RPMI7951 (cell line): Measurements from ENCODE around the gene EEIG1. TPM values are rescaled to one million over a fixed set of nuclear protein-coding genes. Genes with fewer than 3 reads are reported as not detected.
A peak's percentile ranks its signal among the peaks of the same experiment; 100 is the strongest.
"Not testable (repeated sequence)": the region's sequence is repeated elsewhere in the genome, so short reads cannot be mapped to it uniquely, and the experiment has no call there.

Experiments
- DNase-seq: peaks from one replicate; pipeline ENCODE4 v3.0.0-alpha.2; 2012; ENCODE audit warnings: low read depth
- total RNA-seq: library from RNA; depleted of rRNA; stranded (reverse); fragments of >200 nt; shearing (Covaris generic); gene quantifications from 2 replicates; pipeline ENCODE4 v1.2.3, GENCODE V29; 2014; rRNA removed

Gene EEIG1
- total RNA-seq, result 2.8 and 5.4 TPM in 2 replicates

DNA sequence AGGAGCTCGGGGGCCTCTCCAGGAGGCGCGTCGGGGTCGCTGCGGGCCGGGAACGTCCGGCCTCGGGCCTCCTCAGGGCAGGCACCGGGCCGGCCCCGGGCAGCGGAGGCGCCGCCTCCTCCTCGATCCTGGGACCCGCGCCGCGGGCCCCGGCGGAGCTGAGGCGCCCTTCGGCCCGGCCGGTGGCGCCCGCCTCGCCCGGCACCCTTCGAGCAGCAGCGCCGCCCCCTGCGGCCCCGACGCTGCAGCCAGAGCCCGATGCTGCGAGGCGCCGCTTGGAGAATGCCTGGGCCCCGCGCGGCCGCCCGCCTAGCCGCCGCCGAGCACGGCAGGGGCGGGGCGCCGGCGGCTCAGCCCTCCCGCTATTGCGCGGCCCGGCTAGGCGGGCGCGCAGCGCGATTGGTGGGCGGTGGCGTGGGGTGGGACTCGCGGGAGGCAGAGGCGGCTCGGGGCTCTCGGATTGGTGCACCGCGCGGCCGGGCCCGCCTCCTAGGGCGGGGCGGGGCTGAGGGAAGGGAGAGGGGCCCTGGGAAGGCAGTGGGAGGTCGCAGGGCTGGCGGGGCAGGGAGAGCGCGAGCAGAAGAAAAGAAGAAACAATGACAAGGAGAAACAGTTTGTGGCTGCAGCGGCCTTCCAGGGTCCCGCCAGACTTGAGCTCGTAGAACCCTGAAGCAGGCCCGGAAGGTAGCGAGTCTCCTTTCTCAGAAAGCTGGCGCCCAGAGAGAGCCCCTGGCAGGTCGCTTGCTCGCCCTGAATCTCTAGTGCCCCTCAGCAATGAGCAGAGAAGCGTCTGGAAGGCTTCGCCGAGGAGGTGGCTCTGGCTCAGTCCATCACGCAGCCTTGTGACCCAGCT is at the start of gene EEIG1:
Gene EEIG1 (minus strand): TSS at position 284 of the 853 bp plus-strand sequence. CDS start 852 bp downstream, outside the sequence.
- DNase-seq, result peak; percentile 87

DNA sequence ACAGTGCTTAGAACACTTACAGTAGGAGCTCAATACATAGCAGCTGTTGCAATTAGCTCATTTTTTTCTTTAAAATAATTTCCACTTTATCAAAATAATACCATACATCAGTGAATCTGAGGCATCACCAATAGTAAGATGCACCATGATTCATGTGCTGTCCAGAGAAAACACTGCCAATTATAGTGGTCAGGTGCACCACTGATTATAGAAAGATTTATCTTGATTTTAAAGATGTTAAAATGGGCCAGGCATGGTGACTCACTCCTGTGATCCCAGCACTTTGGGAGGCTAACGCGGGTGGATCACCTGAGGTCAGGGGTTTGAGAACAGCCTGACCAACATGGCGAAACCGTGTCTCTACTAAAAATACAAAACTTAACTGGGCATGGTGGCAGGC is 46.9 kb upstream of the EEIG1 start:
- no peak for DNase-seq

DNA sequence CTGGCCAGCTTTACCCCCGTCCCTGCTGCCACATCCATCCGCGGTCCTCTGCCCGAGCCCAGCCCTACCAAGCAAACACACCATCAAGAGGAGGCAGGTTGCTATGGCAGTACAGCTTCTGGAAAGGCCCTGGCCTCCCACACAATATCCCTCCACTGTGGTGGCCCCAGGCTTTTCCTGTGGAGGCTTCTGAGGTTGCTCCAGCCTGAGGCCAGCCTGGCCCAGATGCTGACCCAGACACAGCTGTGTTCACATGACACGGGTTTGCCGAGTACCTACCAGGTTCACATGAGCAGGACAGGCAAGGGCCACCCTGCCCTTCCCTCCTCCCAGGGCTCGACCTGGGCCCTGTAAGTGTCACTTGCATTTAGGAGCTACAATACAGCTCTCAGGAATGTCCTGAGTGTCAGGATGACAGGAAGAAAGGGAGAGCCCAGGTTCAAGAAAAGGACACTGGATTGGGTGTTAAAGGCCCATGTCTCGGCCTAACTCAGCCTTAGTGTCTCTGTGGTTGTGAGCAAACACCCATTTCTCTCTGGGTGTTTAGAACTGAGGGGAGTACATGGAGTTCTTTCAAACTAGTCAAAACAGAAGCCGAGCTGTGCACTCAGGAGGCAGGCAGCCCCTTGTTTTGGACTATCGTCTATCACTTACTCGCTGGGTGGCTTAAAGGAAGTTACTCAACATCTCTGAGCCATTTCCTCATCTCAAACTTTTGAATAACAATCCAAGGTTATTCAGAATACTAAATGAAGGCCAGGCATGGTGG is 46.2 kb upstream of the EEIG1 start:
- DNase-seq, result peak; percentile 84

DNA sequence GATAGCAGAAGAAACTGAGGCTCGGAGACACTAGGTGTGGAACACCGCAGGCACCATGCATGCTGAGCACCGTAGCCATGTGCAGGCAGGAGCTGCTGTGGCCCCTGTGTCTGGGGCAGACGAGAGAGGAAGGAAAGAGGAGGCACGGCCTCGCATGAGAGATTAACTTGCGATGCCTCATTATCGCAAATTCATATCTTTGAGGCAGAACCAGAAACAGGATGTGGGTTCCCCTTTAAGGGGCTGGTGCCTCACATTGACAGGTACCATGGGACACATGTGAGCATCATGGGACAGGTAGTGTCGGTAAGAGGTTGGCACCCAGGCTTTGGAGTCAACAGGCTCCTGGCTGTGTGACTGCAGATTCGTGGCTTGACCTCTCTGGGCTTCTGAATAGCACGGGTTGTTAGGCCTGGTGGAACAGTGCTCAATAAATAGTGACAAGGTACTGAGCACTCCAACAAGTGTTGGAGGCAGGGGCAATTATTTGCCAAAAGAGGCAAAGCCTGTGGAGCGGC is 45.5 kb upstream of the EEIG1 start:
- no peak for DNase-seq

DNA sequence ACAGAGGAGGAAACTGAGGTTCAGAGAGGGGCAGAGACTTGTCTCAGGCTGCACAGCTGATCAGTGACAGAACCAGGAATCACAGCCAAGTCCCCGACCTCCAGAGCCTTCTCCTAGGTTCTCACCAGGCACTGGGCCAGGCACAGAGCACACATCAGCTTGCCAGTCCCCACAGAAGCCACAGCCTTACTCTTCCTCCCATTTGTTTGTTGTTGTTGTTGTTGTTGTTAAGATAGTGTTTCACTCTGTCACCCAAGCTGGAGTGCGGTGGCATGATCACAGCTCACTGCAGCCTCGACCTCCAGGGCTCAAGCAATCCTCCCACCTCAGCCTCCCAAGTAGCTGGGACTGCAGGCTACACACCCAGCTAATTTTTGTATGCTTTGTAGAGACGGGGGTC is 44.9 kb upstream of the EEIG1 start:
- DNase-seq, result no peak

DNA sequence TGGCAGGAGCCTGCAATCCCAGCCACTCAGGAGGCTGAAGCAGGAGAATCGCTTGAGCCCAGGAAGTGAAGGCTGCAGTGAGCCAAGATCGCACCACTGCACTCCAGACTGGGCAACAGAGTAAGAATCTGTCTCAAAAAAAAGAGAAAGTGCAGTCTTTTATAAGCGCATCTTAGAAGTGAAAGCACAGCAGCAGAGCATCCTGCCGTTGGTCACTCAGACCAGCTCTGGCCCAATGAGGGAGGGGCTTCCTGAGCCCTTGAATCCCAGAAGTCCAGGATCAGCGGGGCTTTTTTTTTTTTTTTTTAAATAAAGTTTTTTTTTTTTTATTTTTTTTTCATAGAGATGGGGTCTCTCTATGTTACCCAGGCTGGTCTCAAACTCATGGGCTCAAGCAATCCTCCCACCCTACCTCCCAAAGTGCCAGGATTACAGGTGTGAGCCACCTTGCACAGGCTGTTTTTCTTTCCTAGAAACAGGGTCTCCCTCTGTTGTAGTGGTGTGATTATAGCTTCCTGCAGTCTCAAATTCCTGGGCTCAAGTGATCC is 44.0 kb upstream of the EEIG1 start:
- DNase-seq, result no peak

DNA sequence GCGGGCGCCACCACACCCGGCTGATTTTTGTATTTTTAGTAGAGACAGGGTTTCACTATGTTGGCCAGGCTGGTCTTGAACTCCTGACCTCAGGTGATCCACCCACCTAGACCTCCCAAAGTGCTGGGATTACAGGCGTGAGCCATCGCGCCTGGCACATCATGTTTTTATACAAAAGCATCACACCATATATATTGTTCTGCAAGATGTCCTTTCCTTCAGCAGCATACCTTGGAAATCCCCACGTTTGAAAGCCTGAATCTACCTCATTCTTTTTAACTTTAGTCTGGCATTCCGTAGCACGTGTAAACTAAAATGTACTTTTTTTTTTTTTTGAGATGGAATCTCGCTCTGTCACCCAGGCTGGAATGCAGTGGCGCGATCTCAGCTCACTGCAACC is 42.9 kb upstream of the EEIG1 start:
- not testable (repeated sequence) for DNase-seq

DNA sequence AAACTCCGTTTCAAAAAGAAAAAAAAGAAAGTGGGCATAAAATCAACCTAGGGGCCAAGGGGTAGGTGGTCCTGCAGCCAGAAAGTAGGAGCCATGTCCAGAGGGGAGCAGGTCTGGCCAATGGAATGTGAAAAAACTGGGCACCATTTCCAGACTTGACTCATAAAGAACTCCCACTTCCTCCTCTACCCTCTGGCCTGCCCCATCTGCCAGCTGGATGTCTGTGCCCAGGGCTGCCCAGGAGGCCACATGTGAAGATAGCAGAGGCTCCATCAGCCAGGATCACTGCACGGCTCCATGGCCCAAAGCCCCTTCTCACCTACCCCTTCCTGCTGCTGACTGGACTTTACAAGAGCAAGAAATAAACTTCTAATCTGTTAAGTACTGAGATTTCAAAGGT is 42.1 kb upstream of the EEIG1 start:
- DNase-seq, result peak; percentile 77

DNA sequence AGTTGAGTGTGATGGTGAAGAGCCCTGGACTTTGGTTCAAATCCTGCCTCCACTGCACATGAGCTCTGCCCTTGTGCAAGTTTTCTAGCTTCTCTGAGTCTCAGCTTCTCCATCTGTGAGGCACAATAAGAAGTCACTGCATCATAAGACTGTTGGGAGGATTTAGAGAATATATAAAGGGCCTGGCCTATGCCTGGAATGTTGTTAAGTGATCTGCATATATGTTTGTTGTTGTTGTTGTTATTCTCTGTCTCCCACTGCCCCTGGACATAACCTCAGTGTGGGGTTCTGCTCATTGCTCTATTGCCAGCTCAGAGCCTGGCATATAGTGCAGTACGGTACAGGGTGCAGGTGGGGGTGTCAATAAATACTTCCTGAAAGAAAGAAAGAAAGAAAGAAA is 40.3 kb upstream of the EEIG1 start:
- DNase-seq, result no peak

DNA sequence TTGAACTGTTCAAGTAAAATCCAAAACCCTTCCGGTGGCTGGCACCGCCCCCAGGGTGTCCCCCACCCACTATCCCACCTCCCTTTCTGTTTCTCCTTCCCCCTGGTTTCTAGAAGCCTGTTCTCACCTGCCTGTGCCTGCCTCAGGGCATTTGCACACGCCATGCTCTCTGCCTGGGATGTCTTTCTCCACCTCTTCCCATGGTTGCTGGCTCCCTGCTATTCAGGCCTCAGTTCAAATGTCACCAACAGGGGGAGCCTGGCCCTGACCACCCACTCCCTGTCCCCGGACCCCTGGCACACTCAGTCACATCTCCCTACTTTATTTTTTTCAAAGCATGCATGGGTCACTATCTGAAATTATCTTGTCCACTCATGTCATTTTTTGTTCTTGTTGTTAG is 39.9 kb upstream of the EEIG1 start:
- no peak for DNase-seq

DNA sequence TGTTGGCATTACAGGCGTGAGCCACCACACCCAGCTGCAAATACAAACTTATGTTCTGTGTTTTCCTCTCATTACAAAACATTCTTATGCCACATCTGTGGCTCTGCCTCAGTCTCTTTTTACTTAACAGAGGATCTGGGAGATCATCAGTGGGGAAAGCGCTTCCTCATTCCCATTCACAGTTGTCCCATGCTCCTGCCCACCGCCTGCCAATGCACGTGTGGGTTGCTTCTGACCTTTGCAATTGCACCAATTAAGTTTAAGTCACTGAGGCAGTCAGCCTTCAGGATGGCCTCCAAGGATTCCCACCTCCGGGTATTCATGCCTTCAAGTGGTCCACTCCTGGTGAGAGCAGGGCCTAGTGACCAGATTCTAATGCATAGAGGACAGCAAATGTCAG is 34.9 kb upstream of the EEIG1 start:
- no peak for DNase-seq

DNA sequence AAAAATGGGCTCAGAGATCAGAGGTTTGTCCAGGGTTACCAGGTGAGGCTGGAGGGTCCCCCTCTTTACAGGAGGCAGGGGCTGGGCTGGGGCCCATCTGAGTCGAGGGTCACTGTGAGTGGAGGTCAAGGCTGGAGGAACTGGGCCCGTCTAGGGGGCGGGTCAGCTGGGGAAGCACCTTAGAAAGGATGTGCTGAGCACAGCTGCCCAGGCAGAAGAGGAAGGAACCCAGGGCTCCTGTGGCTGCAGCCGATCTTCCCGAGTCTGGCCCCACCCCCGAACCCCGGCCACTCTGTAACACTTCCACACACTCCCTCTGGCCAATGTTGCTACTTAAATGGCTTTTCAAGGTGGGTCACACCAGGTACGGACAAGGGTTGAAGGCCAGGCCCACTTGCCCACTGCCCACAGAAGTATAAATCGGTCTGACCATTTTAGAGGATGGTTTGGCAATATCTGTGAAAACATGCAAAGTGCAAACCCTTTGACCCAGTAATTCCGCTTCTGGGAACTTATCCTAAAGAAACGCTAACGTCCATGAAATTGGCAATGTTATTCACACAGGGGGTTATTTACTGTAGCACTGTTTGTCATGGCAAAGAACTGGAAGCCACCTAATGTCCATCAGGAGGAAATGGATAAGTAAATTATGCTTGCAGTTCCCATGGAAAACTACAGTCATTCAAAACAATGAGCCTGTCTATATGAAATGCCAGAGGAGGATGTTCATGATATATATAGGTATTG is 30.5 kb upstream of the EEIG1 start:
- no peak for DNase-seq

DNA sequence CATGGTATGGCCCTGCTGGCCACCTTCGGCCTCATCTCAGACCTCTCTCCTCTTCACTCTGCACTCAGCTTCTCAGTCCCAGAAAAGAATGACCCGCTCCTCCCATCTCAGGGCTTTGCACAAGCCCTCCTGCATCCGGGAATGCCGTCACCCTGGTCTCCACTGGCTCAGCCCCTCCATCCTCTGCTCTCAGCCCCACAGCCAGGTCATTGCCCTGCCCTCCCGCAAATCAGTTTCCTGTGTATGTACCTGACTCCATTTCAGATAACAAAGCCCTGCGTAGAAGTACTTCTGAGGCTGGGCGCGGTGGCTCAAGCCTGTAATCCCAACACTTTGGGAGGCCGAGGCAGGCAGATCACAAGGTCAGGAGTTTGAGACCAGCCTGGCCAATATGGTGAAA is 28.9 kb upstream of the EEIG1 start:
- DNase-seq, result no peak

DNA sequence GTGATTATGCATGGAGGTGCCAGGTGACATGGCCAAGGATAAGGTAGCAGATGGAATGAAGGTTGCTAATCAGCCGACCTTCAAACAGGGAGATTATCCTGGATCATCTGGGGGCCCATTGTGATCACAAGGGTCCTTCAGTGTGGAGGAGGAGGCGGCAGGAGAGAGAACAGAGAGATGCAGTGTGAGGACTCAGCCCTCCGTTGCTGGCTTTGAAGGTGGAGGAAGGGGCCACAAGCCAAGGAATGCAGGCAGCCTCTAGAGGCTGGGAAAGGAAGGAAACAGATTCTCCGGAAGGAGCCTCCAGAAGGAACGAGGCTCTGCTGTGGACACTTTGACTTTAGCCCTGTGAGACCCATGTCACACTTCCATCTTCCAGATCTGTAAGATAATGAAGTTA is 27.4 kb upstream of the EEIG1 start:
- no peak for DNase-seq

DNA sequence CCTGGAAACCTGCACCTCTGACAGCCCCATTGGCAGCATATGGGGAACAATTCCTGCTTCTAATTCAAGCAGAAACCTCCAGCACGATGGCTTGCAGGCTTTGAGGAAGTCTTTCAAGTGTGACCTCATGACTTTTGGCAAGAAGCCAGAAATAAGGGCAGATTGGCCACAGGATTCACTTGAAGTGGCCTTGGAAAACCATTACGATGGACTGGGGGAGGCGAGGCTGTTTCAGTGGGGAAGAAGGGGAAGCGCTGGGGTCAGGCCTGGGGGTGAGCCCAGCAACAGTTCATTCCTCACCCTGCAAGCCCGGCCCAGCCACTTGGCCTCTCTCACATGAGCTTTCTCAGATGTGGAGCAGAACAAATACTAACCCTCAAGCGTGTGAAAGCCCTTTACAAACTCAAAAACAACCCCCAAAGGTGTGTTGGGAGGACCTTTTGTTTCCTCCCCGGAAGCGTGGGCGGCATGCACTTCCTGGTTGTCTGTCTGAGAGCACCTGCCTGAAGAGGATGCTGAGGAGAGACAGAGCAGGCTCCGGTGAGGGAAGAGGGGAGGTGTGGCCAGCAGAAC is 26.9 kb upstream of the EEIG1 start:
- peak; percentile 91 for DNase-seq

DNA sequence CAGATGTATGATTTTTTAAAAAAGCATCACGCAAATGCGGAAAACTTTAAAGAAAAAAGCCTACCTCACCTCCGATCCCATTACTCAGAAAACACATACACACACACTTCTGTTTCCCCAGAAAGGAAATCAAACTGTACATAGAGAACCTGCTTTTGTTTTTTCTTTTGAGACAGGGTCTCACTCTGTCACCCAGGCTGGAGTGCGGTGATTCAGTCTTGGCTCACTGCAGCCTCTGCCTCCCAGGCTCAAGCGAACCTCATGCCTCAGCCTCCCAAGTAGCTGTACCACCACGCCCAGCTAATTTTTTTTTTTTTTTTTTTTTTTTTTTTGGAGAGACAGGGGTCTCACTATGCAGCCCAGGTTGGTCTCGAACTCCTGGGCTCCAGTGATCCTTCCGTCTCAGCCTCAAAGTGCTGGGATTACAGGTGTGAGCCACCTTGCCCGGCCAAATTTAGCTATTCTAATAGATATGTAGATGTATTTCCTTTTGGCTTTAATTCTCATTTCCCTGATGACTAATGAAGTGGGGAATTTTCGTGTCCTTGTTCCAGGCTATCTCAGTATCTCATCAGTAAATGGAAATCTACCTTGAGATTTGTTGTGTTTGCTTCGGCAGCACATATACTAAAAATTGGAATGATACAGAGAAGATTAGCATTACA is 25.7 kb upstream of the EEIG1 start:
- peak; percentile 59 for DNase-seq

DNA sequence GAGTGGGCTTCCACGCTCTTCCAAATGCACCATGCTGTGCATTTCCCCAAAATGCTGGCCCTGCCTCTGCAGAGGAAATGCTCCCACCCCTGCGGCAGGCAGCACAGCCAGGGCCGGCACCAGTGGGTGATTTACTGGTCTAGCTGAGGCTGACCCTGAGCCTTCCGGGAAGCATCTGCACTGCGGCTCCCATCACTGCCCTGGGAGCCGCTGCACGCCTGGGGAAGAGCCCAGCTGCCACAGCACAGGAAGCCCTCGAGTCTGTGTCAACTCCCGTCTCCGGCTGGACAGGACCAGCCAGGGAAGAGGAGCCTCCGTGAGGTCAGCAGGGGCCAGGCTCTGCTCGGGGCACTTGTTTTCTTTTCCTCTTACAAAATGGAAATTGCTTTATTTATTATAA is 25.1 kb upstream of the EEIG1 start:
- DNase-seq, result no peak

DNA sequence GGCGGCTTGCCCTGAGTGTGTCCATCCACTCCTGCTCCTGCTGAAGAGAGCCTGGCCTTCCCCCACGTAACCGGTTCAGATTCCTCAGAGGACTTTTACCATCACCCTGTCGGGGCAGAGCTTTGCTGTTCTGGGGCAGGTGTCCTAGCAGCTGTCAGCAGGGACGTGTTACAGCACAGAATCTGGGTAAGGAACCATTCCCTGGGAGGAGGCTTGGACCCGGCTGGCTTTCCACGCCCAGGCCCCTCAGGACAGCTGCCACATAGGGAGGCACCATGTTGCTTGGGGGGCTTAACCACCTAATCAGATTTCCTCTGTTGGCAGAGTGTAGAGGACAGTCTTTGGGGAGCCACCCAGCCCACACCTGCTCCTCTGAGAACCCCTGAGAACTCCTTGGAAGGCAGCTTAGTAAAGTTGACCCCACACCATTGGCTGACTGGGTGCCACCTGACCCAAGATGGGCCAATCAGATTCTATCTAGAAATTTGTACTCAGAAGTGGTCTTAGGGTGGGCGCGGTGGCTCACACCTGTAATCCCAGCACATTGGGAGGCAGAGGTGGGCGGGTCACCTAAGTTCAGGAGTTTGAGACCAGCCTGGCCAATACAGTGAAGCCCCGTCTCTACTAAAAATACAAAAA is 23.3 kb upstream of the EEIG1 start:
- no peak for DNase-seq

DNA sequence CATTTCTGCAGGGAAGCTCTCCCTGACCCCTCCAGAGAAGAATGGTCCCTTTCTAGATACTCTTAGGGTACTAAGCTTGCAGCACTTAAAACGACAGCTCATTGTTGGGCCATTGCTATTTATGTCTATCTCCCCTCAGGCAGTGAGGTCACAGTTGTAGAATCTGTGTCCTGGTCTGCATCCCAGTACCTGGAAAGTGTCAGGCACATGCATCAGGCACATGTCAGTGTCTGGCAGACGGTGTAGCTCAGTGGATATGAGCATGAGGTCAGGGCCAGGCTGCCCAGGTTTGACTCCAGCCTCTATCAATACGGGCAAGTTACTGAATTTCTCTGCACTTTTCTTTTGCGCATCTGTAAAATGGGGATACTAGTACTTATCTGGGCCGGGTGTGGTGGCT is 22.2 kb upstream of the EEIG1 start:
- no peak for DNase-seq

DNA sequence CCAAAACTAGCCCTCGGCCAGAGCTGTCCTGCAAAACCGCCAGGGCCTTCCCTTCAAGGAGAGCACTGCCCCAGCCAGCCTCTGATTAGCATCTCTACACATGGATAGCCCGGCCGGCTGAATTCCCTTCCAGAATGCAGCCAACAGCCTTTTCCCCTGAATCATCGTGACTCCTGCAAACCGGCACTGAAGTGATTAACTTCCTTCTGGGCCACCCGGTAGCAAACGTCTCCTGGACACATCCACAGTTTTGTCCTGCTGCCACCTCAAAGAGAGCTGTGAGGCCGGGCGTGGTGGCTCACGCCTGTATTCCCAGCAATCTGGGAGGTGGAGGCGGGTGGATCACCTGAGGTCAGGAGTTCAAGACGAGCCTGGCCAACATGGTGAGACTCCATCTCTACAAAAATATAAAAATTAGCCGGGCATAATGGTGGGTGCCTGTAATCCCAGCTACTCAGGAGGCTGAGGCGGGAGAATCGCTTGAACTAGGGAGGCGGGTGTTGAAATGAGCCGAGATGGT is 21.1 kb upstream of the EEIG1 start:
- DNase-seq, result peak; percentile 92
